CD4-positive, alpha-beta T cell treated with Interleukin-2 at 100 ng/mL for 4 hours (primary cell): ENCODE data around the gene PRKCI.
"Not testable (repeated sequence)": the region's sequence is repeated elsewhere in the genome, so short reads cannot be mapped to it uniquely, and the experiment has no call there.

ENCODE experiments used
- DNase-seq: peaks from one replicate; pipeline ENCODE4 v3.0.0-alpha.2; 2020; ENCODE audit warnings: low spot score

Gene PRKCI

DNA sequence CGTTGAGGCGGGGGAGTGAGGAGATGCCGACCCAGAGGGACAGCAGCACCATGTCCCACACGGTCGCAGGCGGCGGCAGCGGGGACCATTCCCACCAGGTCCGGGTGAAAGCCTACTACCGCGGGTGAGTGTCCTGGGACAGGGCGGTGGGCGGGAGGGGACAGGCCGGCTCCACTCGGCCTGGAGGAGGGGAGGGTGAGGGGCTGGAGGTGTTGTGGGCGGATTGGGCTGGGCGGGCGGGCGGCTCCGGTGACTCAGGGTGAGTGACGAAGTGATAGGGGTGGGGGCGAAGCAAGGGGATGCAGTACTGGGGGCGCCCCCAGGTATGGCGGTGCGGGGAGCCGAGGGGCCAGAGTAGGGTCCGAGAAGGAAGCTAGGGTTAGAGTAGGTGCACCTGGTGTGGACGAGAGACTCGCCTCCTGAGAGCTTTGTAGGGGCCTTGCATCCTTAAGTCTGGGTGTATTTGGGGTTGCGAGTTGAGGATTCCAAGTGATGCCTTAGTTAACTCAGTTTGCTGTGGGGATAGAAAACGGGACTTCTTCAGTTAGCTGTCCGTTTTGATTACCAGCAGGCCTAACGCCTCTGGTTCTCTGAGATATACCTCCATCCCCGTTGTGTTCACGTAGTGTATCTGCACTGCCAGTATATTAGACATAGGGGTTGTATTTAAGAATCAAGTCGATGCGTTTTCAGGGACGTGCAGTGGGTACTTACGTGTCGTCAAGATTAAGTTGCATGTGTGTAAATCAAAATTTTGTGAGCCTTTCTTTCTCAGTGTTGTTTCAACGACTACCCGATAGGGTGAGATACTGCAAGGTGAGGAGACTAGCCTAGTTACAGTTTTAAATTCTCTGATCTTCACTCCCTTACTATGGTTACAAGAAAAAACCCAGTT is 670 bp downstream of the PRKCI start:
- peak; percentile 45 for DNase-seq

DNA sequence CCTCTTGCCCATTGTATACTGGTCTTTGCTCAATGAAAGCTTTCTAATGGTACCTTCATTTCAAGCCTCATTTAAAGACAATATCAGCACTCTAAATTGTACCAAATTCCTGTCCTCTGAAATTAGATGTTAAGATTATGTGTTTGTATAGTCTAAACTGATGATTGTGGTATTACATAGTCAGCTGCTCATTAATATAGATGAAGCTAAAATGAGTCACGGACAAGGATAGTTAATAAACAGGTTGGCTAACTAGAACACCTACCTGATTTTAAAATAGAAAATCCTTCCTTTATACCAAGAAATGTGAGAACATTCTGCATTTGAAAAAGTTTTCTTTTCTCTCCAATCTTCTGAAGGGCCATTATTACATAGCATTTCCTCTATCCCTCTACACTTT is 2.9 kb downstream of the PRKCI start:
- DNase-seq: no peak

DNA sequence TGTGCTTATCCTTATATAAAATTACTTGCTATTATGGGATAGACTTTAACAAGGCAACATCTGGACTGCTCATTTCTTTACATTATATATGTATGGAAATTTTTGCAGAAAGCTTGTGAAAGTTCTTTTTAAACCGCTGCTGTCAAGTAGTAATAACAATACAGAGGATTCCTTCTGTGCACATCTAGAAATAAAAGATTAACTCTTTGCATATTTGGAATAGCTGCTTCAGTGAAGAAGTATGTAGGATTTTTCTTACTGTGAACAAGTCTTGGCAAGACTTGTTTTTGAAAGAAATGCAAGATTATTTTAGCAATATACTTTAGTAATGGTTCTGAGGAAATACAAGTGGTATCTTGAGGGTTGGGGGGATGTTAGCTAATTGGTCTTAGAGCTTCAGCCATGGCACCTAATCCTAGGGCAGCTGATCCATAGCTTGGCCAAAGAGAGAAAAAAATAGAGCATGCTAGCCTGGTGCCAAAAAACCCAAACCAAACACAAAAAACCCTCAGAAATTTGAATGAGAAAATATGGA is 4.3 kb downstream of the PRKCI start:
- DNase-seq: no peak

DNA sequence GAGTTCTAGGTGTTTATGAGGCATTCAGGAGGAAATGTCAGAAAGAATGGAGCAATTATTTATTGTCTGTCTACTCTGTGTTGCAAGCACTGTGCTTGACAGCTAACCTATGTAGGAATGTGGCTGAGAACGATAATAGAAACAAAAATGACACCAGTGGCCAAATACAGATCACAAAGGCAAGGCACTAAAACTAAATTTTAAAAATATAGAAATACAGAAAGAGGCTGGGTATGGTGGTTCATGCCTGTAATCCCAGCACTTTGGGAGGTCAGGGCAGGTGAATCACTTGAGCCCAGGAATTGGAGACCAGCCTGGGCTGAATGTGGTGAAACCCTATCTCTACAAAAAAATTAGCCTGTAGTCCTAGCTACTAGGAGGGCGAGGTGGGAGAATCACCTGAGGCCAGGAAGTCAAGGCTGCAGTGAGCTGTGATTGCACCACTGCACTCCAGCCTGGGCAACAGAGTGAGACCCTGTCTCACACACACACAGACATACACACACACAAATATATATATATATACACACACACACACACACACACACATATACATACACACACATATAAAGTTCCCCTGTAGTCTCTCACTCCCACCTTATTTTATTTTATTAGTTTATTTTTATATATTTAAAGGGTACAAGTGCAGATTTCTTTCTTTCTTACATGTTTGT is 6.0 kb downstream of the PRKCI start:
- DNase-seq: no peak

DNA sequence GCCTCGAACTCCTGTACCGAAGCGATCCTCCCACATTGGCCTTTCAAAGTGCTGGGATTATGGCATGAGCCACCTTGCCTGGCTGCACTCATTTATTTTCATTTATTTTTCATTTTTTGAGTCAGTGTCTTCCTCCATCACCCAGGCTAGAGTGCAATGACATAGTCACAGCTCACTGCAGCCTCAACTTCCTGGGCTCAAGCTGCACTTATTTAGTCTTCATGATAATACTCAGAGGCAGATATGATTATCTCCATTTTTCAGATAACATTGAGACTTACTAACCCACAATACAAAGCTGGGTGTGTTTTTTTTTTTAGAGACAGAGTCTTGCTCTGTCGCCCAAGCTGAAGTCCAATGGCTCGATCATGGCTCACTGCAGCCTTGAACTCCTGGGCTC is 10.0 kb downstream of the PRKCI start:
- no peak for DNase-seq

DNA sequence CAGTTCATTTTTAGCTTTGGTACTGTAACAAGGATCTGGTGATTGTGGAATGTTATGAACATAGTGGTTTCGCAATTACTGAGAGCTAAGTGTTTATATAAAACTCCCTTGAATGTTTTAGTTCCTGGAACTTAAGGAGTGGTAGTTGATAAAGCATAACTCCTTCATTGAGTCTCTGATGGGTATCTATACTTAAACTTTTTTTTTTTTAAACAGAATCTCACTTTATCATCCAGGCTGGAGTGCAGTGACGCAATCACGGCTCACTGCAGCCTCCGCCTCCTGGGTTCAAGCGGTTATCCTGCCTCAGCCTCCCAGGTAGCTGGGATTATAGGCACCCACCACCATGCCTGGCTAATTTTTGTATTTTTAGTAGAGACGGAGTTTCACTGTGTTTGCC is 11.3 kb downstream of the PRKCI start:
- DNase-seq: no peak

DNA sequence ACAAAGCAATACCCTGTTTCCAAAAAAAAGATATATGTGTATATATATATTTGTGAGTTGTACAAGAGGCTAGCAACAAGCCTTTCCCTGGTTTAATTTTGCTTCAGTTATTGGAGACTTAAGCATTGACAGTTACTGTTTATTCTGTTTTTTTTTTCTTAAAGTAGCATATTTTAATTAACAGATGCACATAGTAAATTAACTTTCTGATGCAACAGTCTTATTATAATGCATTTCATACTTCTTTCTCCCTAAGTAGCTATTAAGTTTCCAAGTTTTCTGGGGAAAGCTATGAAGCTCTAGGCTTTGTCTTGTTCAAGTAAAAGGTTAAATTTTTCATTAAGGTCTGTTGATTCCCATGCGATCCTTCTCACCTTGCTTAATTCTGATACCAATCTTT is 17.9 kb downstream of the PRKCI start:
- no peak for DNase-seq

DNA sequence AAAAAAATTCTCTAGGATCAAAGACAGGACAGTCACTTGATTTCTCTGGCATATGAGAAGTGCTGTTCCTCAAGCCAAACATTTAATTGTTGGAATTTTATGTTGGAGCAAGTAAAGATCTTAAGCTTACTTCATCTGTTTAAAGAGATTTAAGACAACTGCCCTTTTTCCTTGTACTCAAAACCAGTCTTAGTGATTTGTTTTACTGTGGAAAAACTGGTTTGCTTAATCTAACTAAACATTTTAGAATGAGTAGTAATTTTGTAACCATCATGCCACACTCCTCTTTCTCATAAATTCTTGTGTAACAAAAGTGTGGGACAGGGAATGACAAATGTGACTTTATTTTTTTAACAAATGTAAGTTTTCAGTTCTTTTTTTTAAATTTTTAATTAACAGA is 18.4 kb downstream of the PRKCI start:
- no peak for DNase-seq

DNA sequence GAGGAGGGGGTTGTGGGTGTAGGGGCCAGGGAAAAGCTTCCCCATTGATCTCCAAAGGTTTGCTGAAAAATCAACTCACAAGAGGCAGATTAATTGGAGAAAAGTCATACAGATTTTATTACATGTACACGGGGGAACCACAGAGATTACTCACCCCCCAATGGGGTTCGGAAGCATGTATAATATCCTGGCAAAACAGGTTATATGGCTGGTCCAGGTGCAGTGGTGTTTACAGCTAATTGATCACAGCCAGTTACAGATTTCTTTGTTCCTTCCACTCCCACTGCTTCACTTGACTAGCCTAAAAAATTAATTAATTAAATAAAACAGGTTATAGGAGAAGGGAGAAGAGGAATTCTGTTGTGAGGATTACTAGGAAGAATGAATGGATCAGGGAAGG is 22.4 kb downstream of the PRKCI start:
- DNase-seq: no peak

DNA sequence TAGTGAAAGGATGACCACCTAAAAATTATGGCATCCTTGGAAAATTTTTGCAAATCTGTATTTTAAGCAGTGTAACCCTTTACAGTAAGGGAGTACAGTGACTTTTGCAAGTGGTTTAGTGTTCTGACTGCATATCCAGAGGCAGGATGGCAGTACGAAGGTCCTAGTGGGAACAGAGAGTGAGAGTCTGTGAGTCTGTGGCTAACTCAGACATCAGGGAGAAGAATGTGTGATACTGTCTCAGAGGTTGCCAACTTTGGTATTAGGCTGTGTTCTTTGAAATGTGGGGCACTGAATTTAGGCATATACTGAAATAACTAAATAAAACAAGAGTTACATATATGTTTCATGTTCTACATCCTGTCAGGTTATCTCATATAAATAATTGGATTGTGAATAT is 25.7 kb downstream of the PRKCI start:
- no peak for DNase-seq

DNA sequence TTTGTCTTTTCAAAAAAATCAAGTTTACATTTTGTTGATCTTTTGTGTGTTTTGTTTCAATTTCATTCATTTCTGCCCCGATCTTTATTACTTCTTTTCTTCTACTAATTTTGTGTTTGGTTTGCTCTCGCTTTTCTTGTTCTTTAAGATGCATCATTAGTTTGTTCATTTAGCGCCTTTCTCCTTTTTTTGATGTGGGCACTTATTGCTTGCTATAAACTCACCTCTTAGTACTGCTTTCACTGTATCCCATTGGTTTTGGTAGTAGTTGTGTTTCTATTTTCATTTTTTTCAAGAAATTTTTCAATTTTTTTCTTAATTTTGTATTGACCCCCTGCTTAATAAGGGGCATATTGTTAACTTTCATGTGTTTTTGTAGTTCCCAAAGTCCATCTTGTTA is 34.4 kb downstream of the PRKCI start:
- no peak for DNase-seq

DNA sequence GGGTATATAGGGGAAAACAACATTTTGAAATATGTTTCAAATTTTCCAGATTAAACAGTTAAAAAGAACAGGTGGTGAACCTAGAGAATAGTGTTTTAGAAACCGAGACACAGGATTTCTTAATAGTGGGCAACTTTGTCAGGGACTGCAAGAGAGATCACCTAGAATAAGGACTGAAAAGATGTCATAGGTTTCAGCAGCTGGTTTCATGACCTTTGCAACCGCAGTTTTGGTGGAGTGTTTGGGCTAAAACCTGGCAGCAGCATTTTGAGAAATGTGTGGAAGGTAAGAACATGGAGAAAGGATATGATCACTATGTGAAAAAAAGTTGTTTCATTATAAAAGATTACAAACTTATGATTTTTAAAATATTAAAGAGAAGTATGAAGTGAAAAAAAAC is 34.9 kb downstream of the PRKCI start:
- DNase-seq: no peak

DNA sequence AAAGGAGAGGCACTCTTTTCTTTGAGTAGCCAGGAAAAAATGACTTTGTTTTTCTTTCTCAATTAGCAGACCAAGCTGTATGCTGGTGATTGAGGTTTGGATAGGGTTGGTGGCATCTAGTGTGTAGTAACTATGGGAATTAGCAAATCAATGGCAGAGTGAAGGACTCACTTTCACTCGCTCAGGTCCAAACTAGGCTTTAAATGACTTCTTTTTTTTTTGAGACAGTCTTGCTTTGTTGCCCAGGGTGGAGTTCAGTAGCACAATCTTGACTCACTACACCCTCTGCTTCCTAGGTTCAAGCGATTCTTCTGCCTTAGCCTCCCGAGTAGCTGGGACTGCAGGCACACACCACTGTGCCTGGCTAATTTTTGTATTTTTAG is 35.9 kb downstream of the PRKCI start:
- DNase-seq: no peak

DNA sequence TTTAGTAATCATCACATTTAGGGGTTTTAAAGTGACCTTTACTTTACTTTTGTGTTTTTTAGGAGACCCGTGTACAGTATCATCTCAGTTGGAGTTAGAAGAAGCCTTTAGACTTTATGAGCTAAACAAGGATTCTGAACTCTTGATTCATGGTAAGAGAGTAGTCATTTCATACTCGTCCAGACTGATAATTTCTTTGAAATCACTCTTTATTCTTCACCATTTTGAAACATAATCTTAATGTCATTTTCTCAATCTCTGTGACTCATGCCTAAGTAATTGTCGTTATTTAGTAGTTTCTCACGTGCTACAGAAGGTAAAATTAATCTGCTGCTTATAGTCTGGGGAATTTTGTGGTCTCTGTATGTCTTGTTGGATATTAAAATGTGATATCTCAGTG is 37.7 kb downstream of the PRKCI start:
- DNase-seq: no peak

DNA sequence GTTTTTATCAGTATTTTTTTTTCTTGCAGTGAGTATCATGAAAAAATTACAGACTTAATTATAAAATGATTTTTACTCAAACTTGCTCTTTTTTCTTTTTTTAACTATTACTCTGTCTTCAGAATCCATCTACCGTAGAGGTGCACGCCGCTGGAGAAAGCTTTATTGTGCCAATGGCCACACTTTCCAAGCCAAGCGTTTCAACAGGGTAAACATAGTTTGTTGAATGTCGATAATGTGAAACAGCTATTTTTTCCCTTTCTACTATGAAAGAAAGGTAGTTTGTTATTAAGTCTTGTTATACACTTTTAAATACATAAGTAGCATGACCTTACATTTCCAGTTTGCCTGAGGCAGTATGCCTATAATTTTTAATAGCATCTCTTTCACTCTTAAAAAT is 45.6 kb downstream of the PRKCI start:
- DNase-seq: no peak

DNA sequence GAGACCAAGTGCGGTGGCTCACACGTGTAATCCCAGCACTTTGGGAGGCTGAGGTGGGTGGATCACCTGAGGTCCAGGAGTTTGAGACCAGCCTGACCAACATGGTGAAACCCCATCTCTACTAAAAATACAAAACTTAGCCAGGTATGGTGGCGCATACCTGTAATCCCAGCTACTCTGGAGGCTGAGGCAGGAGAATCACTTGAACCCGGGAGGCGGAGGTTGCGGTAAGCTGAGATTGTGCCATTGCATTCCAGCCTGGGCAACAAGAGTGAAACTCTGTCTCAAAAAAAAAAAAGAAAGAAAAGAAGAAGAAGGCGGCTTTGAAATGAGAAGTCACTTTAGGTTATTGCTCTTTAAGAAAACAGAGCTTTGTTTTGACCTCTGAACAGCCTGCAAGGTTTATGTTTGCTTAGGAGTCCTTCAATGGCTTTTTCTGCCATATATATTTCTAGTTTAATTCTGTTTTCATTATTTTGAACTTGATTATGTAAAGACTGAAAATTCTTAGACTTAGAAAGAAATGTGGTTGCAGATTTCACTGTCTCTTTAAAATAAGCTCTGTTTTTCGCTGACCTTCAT is 47.5 kb downstream of the PRKCI start:
- not testable (repeated sequence) for DNase-seq

DNA sequence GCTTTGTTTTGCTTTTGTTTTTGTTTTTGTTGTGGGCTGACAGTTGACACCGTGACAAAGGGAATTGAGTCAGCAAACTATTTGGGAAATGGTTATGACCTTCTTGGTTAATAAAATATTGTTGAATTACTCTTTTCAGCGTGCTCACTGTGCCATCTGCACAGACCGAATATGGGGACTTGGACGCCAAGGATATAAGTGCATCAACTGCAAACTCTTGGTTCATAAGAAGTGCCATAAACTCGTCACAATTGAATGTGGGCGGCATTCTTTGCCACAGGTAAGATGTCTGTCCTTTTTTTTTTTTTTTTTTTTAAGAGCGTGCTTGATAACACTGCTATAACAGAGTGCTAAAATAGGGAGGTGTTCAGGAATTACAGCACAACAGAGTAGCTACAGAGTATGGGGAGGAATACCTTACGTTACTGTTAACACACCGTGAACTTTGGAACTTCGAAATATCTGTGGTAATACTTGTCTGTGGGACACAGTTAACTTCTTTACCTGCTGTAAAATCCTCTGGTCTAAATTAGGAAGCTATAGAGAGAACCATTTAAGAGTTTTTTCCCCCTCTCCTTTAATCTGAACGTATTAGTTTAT is 48.2 kb downstream of the PRKCI start:
- DNase-seq: no peak

DNA sequence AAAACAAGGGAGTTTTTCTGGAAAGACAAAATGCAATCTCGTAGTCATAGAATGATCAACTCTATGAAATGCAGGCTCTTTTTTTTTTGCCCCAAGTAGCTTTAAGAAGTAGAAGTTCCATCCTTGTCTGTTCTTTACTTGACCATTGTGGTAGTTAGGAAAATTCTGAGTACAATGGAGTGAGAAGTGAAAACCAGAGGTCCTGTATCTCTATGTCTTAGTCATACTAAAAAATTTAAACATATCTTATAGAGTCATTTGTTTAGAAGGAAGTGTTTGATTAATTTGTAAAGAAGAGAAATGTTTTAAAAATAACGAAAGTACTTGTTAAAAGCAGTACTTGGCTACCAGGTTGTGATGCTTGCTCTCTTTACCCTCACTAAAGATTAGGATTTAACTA is 52.4 kb downstream of the PRKCI start:
- DNase-seq: no peak

DNA sequence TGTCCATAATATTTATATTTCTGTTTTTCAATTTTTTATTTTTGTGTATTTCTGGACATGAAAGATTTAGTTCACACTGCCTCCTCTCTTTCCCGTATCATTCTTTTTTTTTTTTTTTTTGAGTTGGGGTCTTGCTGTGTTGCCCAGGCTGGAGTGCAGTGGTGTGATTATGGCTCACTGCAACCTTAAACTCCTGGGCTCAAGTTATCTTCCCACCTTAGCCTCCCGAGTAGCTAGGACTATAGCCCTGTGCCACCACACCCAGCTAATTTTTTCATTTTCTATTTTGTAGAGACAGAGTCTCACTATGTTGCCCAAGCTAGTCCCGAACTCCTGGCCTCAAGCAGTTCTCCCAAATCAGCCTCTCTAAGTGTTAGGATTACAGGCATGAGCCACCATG is 53.6 kb downstream of the PRKCI start:
- DNase-seq: no peak

DNA sequence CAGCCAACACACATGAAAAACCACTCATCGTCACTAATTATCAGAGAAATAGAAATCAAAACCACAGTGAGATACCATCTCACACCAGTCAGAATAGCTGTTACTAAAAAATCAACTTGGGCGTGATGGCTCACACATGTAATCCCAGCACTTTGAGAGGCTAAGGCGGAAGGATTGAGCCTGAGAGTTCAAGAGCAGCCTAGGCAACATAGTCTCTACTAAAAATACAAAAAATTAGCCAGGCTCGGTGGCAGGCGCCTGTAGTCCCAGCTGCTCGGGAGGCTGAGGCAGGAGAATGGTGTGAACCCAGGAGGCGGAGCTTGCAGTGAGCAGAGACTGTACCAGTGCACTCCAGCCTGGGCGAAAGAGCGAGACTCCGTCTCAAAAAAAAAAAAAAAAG is 55.1 kb downstream of the PRKCI start:
- peak; percentile 55 for DNase-seq

DNA sequence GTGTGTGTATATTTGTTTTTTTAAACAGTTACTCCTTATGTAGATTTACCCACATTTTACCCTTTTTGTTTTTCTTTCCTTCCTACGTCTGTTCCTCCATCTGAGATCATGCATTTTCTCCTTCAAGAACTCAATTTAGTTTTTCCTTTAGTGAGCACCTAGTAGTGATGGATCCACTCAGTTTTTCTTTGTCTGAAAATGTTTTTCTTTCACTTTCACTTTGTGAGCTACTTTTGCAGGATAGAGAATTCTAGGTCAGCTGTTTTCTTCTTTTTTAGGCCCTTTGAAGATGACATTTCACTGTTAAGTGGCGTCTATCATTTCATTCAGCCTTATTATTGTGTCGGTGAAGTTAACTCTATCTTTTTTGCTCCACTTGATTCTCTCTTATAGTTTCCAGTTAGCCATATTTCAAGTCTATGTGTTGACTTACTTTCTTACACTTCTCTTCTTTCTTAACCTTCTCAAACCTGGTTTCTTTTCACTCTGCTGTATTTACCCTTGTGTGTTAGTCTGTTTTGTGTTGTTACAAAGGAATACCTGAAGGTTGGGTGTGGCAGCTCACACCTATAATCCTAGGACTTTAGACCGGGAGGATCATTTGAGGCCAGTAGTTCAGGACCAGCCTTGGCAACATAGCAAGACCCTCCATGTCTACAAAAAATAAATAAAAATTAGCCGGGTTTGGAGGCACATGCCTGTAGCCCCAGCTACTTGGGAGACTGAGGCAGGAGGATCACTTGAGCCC is 55.8 kb downstream of the PRKCI start:
- peak; percentile 24 for DNase-seq

DNA sequence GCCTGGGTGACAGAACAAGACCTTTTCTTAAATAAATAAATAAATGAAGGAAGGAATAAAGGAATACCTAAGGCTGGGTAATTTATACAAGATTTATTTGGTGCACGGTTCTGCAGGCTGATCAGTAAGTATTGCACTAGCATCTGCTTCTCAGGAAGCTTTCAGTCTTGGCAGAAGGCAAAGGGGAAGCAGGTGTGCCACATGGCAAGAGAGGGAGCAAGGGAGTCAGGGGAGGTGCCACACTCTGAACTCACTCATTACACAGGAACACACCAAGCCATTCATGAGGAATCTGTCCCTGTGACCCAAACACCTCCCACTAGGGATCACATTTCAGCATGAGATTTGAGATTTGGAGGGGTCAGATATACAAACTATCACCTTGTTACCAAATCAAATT is 56.4 kb downstream of the PRKCI start:
- no peak for DNase-seq
